Activated naive CD4-positive, alpha-beta T cell treated with anti-CD3 and anti-CD28 coated beads, Interleukin-2, amount 50 U/mL, for 24 hours (primary cell): ENCODE results near the gene PRMT9.

ENCODE experiments used
- H3K27ac Mint-ChIP-seq: one replicate; pipeline ENCODE4 v1.8.0; 2021; ENCODE audit warnings: mild to moderate bottlenecking, mixed read lengths
- H3K27me3 Mint-ChIP-seq: one replicate; pipeline ENCODE4 v1.8.0; 2021; ENCODE audit warnings: mixed read lengths
- H3K36me3 Mint-ChIP-seq: one replicate; pipeline ENCODE4 v1.8.0; 2021; ENCODE audit warnings: mixed read lengths
- H3K4me1 Mint-ChIP-seq: one replicate; pipeline ENCODE4 v1.8.0; 2021; ENCODE audit warnings: mixed read lengths
- H3K4me3 Mint-ChIP-seq: one replicate; pipeline ENCODE4 v1.8.0; 2021; ENCODE audit warnings: mild to moderate bottlenecking, mixed read lengths
- H3K9me3 Mint-ChIP-seq: one replicate; pipeline ENCODE4 v1.8.0; 2021; ENCODE audit warnings: mixed read lengths

Gene PRMT9

GRCh38 chr4:147610686-147611085 lies 73.3 kb downstream of the PRMT9 start:
- Mint-ChIP-seq H3K4me3 (no peak overlapping the region), H3K36me3 (peaks cover 1% of the 10 kb centered on the region), H3K27me3 (peaks cover 1% of the 10 kb centered on the region), H3K27ac (no peak overlapping the region), H3K9me3 (no peaks in the 10 kb centered on the region), H3K4me1 (no peaks in the 10 kb centered on the region)

GRCh38 chr4:147607471-147607870 lies 76.5 kb downstream of the PRMT9 start:
- H3K36me3 Mint-ChIP-seq, result peaks cover 1% of the 10 kb centered on the region
- H3K4me1 Mint-ChIP-seq, result no peaks in the 10 kb centered on the region
- peaks cover 1% of the 10 kb centered on the region for H3K27me3 Mint-ChIP-seq
- no peak overlapping the region for H3K27ac Mint-ChIP-seq
- no peaks in the 10 kb centered on the region for H3K9me3 Mint-ChIP-seq
- no peak overlapping the region for H3K4me3 Mint-ChIP-seq

GRCh38 chr4:147605499-147605898 lies 78.5 kb downstream of the PRMT9 start:
- Mint-ChIP-seq H3K27ac (no peak overlapping the region), H3K4me3 (no peak overlapping the region)

GRCh38 chr4:147599769-147600168 lies 84.2 kb downstream of the PRMT9 start:
- Mint-ChIP-seq H3K36me3 (no peaks in the 10 kb centered on the region), H3K27me3 (no peaks in the 10 kb centered on the region), H3K4me3 (no peak overlapping the region), H3K9me3 (no peaks in the 10 kb centered on the region), H3K27ac (no peak overlapping the region), H3K4me1 (no peaks in the 10 kb centered on the region)

More at GRCh38 chr4:147605499-147605898, 78.5 kb downstream of the PRMT9 start:
- H3K36me3 Mint-ChIP-seq, result peaks cover 1% of the 10 kb centered on the region
- H3K27me3 Mint-ChIP-seq, result peaks cover 1% of the 10 kb centered on the region
- H3K9me3 Mint-ChIP-seq, result no peaks in the 10 kb centered on the region
- H3K4me1 Mint-ChIP-seq, result no peaks in the 10 kb centered on the region

GRCh38 chr4:147599206-147599605 lies 84.8 kb downstream of the PRMT9 start:
- no peak overlapping the region for H3K27ac Mint-ChIP-seq
- no peaks in the 10 kb centered on the region for H3K36me3 Mint-ChIP-seq
- H3K4me3 Mint-ChIP-seq, result no peak overlapping the region
- no peaks in the 10 kb centered on the region for H3K4me1 Mint-ChIP-seq
- H3K9me3 Mint-ChIP-seq, result no peaks in the 10 kb centered on the region
- no peaks in the 10 kb centered on the region for H3K27me3 Mint-ChIP-seq

- no peak overlapping the region for H3K4me3 Mint-ChIP-seq
- H3K9me3 Mint-ChIP-seq, result no peaks in the 10 kb centered on the region
- H3K36me3 Mint-ChIP-seq, result no peaks in the 10 kb centered on the region
- H3K4me1 Mint-ChIP-seq, result no peaks in the 10 kb centered on the region
- H3K27me3 Mint-ChIP-seq, result no peaks in the 10 kb centered on the region
- no peak overlapping the region for H3K27ac Mint-ChIP-seq
These were observed 86.4 kb downstream of the PRMT9 start for GRCh38 chr4:147597561-147597960.

GRCh38 chr4:147596981-147597380 lies 87.0 kb downstream of the PRMT9 start:
- Mint-ChIP-seq H3K36me3 (no peaks in the 10 kb centered on the region), H3K27ac (no peak overlapping the region), H3K27me3 (no peaks in the 10 kb centered on the region), H3K4me3 (no peak overlapping the region), H3K9me3 (no peaks in the 10 kb centered on the region), H3K4me1 (no peaks in the 10 kb centered on the region)

- no peak overlapping the region for H3K27ac Mint-ChIP-seq
- H3K4me1 Mint-ChIP-seq, result no peaks in the 10 kb centered on the region
- H3K36me3 Mint-ChIP-seq, result no peaks in the 10 kb centered on the region
- H3K27me3 Mint-ChIP-seq, result no peaks in the 10 kb centered on the region
- H3K4me3 Mint-ChIP-seq, result no peak overlapping the region
- H3K9me3 Mint-ChIP-seq, result no peaks in the 10 kb centered on the region
These were observed 87.6 kb downstream of the PRMT9 start for GRCh38 chr4:147596377-147596776.

- Mint-ChIP-seq H3K9me3 (no peaks in the 10 kb centered on the region), H3K27me3 (no peaks in the 10 kb centered on the region), H3K4me3 (no peak overlapping the region), H3K27ac (no peak overlapping the region), H3K36me3 (no peaks in the 10 kb centered on the region), H3K4me1 (no peaks in the 10 kb centered on the region)
These were observed 89.4 kb downstream of the PRMT9 start for GRCh38 chr4:147594578-147594977.

GRCh38 chr4:147594107-147594506 lies 89.9 kb downstream of the PRMT9 start:
- Mint-ChIP-seq H3K4me3 (no peak overlapping the region), H3K27ac (no peak overlapping the region), H3K36me3 (no peaks in the 10 kb centered on the region)

GRCh38 chr4:147591106-147591505 lies 92.9 kb downstream of the PRMT9 start:
- no peak overlapping the region for H3K27ac Mint-ChIP-seq
- no peaks in the 10 kb centered on the region for H3K27me3 Mint-ChIP-seq
- no peaks in the 10 kb centered on the region for H3K9me3 Mint-ChIP-seq
- no peak overlapping the region for H3K4me3 Mint-ChIP-seq
- no peaks in the 10 kb centered on the region for H3K4me1 Mint-ChIP-seq
- H3K36me3 Mint-ChIP-seq, result no peaks in the 10 kb centered on the region

More at GRCh38 chr4:147594107-147594506, 89.9 kb downstream of the PRMT9 start:
- Mint-ChIP-seq H3K9me3 (no peaks in the 10 kb centered on the region), H3K4me1 (no peaks in the 10 kb centered on the region), H3K27me3 (no peaks in the 10 kb centered on the region)

- H3K36me3 Mint-ChIP-seq, result peaks cover 2% of the 10 kb centered on the region
These were observed 93.6 kb downstream of the PRMT9 start for GRCh38 chr4:147590249-147590920.

GRCh38 chr4:147589586-147589985 lies 94.4 kb downstream of the PRMT9 start:
- Mint-ChIP-seq H3K9me3 (peaks cover 3% of the 10 kb centered on the region), H3K4me3 (no peak overlapping the region), H3K4me1 (no peaks in the 10 kb centered on the region), H3K27me3 (no peaks in the 10 kb centered on the region), H3K27ac (no peak overlapping the region), H3K36me3 (peaks cover 3% of the 10 kb centered on the region)

More at GRCh38 chr4:147590249-147590920, 93.6 kb downstream of the PRMT9 start:
- Mint-ChIP-seq H3K27me3 (no peaks in the 10 kb centered on the region), H3K9me3 (no peaks in the 10 kb centered on the region), H3K27ac (no peak overlapping the region), H3K4me3 (no peak overlapping the region), H3K4me1 (no peaks in the 10 kb centered on the region)
